BE2C (cell line): ENCODE results near the gene PYGB.

Experiments used
- DNase-seq: peaks from one replicate; pipeline ENCODE4 v3.0.0-alpha.2; 2020
- H3K27me3 ChIP-seq: fragments of 250-450 bp; sonication (Bioruptor Pico); 2 replicates; pipeline ENCODE4 v1.5.1; 2020; ENCODE audit warnings: mild to moderate bottlenecking
- H3K36me3 ChIP-seq: fragments of 250-450 bp; sonication (Bioruptor Pico); 2 replicates; pipeline ENCODE4 v1.5.1; 2020; ENCODE audit warnings: mild to moderate bottlenecking
- H3K4me1 ChIP-seq: fragments of 250-450 bp; sonication (Bioruptor Pico); 2 replicates; pipeline ENCODE4 v1.5.1; 2020
- H3K4me3 ChIP-seq: 2 replicates; pipeline ENCODE4 v1.5.1; 2011; ENCODE audit warnings: low read depth, low read length
- H3K9me3 ChIP-seq: fragments of 250-450 bp; sonication (Bioruptor Pico); 2 replicates; pipeline ENCODE4 v1.5.1; 2020
- TF ChIP-seq, protein P1 (sequence below): IDR thresholded peaks from 2 replicates; pipeline ENCODE4 v1.5.1; 2012; ENCODE audit warnings: mild to moderate bottlenecking, low read depth, low read length

The PYGB gene

GRCh38 chr20:25256226-25256859, 8.5 kb downstream of the PYGB start:
- peaks cover 32% of the 10 kb centered on the region for H3K4me1 ChIP-seq
- TF ChIP-seq, protein P1, sequence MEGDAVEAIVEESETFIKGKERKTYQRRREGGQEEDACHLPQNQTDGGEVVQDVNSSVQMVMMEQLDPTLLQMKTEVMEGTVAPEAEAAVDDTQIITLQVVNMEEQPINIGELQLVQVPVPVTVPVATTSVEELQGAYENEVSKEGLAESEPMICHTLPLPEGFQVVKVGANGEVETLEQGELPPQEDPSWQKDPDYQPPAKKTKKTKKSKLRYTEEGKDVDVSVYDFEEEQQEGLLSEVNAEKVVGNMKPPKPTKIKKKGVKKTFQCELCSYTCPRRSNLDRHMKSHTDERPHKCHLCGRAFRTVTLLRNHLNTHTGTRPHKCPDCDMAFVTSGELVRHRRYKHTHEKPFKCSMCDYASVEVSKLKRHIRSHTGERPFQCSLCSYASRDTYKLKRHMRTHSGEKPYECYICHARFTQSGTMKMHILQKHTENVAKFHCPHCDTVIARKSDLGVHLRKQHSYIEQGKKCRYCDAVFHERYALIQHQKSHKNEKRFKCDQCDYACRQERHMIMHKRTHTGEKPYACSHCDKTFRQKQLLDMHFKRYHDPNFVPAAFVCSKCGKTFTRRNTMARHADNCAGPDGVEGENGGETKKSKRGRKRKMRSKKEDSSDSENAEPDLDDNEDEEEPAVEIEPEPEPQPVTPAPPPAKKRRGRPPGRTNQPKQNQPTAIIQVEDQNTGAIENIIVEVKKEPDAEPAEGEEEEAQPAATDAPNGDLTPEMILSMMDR: no peak
- DNase-seq: no peak
- H3K4me3 ChIP-seq: no peak overlapping the region
- no peaks in the 10 kb centered on the region for H3K27me3 ChIP-seq
- H3K9me3 ChIP-seq: no peaks in the 10 kb centered on the region
- H3K36me3 ChIP-seq: peaks cover 25% of the 10 kb centered on the region

GRCh38 chr20:25257130-25257529, 9.2 kb downstream of the PYGB start:
- TF ChIP-seq, protein P1: no peak
- H3K9me3 ChIP-seq: no peaks in the 10 kb centered on the region
- H3K36me3 ChIP-seq: peaks cover 28% of the 10 kb centered on the region
- DNase-seq: no peak
- no peak overlapping the region for H3K4me3 ChIP-seq
- no peaks in the 10 kb centered on the region for H3K27me3 ChIP-seq
- peaks cover 29% of the 10 kb centered on the region for H3K4me1 ChIP-seq

GRCh38 chr20:25257756-25258475, 10.0 kb downstream of the PYGB start:
- H3K4me1 ChIP-seq: peaks cover 21% of the 10 kb centered on the region
- H3K27me3 ChIP-seq: no peaks in the 10 kb centered on the region
- DNase-seq: no peak
- TF ChIP-seq, protein P1: no peak
- H3K36me3 ChIP-seq: peaks cover 28% of the 10 kb centered on the region
- H3K4me3 ChIP-seq: no peak overlapping the region
- no peaks in the 10 kb centered on the region for H3K9me3 ChIP-seq

- TF ChIP-seq, protein P1: no peak
- Histone ChIP-seq H3K36me3 (peaks cover 25% of the 10 kb centered on the region), H3K9me3 (no peaks in the 10 kb centered on the region), H3K27me3 (no peaks in the 10 kb centered on the region), H3K4me1 (peaks cover 16% of the 10 kb centered on the region), H3K4me3 (no peak overlapping the region)
- no peak for DNase-seq
Observed at GRCh38 chr20:25258476-25258805, 10.6 kb downstream of the PYGB start.

DNA sequence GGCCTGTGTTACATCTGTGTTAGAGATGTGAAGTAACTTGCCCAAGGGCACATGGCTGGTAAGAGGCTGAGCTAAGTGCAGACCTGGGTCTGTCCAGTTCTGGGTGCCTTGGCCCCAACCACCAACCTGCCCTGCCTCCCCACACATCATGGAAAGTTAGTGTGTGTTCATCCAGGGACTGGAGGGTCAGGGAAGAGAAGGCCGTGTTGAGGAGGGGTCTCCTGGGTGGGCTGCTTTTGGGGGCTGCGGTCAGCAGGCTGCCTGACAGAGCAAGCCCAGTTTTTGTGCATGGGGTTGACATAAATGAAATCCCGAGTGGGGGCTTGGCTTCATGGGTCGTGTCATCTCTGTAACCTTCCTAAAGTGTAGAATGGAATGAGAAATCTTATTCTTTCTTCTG, 10.9 kb downstream of the PYGB start:
- H3K27me3 ChIP-seq: no peaks in the 10 kb centered on the region
- peaks cover 13% of the 10 kb centered on the region for H3K4me1 ChIP-seq
- peaks cover 25% of the 10 kb centered on the region for H3K36me3 ChIP-seq
- H3K4me3 ChIP-seq: no peak overlapping the region
- TF ChIP-seq, protein P1: no peak
- no peaks in the 10 kb centered on the region for H3K9me3 ChIP-seq
- no peak for DNase-seq

GRCh38 chr20:25259358-25259757, 11.5 kb downstream of the PYGB start:
- TF ChIP-seq, protein P1: no peak
- DNase-seq: no peak
- Histone ChIP-seq H3K27me3 (no peaks in the 10 kb centered on the region), H3K4me1 (peaks cover 12% of the 10 kb centered on the region), H3K36me3 (peaks cover 25% of the 10 kb centered on the region), H3K9me3 (no peaks in the 10 kb centered on the region), H3K4me3 (no peak overlapping the region)
